LHCN-M2 (cell line): ENCODE data around the gene SYT6. TPM values are rescaled to one million over a fixed set of nuclear protein-coding genes. Genes with fewer than 3 reads are reported as not detected.

Source experiments
- DNase-seq: peaks from one replicate; pipeline ENCODE4 v3.0.0-alpha.2; 2012; ENCODE audit warnings: low read depth
- total RNA-seq: library from RNA; depleted of rRNA; stranded (reverse); fragments of >200 nt; gene quantifications from 2 replicates; pipeline ENCODE4 v1.2.3, GENCODE V29; 2014

SYT6 gene
- total RNA-seq, 1 experiment from 2014 or later, result 1.7 TPM

DNA sequence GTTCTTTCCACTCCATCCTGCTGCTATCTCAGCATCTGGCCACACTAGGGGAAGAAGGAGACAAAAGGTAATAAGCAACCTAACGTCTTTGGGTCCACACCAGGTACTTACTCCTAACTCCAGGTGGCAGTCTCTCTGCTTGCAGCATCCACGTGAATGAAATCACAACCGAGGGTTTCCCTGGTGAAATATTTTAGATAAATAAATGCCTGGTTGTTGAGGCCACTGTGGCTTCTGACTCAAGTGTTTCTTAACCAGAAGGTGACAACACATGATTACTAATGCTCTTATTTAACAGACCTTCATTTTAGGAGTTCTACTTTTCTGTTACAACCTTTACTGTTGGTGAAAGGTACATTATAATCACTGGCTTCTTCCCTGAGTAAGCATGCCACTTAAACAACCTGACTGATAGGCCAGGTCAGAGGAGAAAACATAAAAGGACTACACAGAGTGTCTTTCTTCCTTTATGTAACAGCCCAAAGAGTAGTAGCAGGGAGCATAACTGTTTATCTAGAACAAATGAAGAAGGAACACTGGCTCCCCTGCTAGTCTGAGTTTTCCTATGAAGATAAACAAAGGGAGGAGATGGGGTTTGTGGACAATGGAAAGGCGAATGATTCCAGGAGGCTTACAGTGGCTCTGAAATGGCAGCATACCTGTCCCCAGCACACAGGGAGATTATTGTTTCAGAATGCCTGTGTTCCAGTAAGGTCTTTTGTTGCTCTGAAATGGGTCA, 59.9 kb downstream of the SYT6 start:
- DNase-seq, result peak; percentile 65

GRCh38 chr1:114092186-114093062, 61.2 kb downstream of the SYT6 start:
- DNase-seq, result no peak

GRCh38 chr1:114091711-114092110, 62.0 kb downstream of the SYT6 start:
- DNase-seq, result no peak

DNA sequence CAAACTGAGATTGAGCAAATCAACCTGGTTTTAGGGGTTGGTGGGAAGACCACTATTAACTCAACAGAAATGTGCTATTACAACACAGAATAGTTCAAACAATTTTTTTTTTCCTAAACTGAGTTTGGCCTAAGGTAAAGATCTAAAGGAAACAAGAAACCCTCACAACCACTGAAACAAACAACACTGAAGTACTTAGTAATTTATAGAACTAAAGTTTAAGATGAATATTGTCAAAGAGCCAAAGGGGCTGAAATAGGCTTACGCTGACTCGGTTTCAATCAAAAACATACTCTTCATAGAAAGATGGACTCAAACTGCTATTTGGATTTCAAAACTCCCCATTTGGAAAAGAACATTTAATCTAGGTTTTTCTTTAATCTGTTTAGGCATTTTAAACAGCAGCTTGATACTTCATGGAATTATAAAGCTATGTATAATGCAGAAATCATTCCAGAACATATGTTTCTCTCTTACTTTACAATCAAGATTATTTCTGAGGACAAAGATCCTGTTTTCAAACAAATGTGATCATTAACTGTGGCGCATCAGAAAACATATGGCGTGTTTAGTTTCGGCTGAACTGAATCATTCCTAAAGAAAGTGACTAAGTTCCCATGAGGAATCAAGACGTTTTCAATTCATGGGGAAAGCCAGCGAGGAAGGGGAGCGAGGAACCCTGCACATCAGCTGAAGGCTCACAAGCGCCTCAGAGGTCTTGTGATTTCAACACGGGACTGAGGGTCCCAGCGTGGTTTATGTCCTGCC, 62.7 kb downstream of the SYT6 start:
- DNase-seq, result no peak

DNA sequence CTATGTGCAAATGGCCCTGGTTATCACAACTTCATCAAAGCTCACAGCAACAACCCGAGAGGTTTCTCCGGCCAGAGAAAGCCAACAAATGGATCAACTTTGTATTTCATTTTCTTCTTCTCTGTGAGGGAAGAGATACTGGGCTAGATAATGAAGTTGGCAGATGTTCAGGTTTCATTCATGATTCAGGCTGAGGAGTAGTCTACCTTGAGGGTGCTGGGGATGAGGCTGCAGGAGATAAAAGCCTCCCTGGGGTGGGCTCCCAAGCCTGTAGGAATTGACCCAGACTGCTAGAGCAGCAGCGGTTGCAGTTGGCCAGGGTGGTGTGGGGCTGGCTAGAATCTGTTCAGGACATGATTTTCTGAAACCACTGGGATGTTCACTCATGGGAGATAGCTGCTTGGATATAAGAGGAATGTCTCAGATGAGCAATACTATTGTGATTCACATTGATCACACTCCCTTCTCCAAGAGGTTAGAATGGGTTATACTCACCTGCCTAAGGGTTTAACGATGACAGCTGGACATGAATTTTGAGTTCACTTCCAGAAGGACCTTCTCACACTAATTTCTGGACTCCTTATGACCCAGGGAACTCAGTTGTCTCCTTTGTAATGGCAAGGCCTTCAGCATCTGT, 64.0 kb downstream of the SYT6 start:
- no peak for DNase-seq

GRCh38 chr1:114088392-114089299, 65.0 kb downstream of the SYT6 start:
- DNase-seq, result no peak

DNA sequence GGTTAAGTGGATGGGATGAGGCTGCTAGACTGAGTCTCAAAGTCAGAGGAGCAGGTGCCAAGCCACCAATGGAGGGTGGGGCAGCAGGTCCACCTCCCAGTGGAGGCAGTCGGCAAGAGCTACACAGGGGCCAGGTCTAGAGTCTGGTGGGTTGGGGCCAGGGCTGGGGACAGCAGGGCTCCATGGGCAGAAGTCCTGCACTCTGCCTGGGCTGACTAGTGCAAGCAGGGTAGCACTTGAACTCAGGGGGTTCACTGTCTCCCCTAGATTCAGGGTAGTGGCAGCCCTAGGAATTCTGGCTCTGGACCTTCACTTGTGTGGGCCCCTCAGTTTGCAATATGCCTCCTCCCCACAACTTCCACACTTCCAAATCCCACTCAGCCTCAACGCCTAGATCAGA, 66.2 kb downstream of the SYT6 start:
- no peak for DNase-seq

- no peak for DNase-seq
These were observed 66.9 kb downstream of the SYT6 start for GRCh38 chr1:114086601-114087368.

DNA sequence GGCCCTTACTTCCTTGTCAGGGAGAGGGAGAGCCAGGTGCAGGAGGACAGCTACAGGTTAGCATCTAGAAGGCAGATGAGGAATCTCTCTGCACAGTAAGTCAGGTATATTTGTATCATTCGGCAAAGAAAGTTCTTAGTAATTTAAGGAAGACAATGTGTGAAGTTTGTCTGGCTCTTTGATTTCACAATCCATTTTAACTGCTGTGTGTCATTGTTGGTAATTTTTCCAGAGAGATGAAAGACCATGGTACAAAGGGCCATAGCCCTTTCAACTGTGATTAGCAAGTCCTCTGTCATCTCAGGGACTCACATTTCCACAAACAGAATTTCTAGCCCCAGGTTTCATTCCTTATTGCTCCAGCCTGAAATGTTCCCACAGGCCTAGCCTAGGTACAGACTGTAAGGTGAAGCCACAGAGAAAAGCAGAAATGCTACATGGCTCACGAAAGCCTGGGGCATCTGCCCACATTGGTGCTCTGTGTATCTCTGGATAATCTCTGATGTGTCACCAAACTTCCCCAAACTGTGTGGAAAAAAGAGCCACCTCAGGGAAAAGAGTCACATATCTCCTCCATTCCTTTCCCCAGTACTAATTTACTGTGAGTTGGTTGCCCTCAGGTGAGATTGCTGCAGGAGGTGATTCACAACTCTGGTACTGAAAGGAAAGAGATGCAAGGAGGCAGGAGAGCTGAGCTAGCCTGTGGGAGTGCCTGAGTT, 70.6 kb downstream of the SYT6 start:
- no peak for DNase-seq

- no peak for DNase-seq
These were observed 71.4 kb downstream of the SYT6 start for GRCh38 chr1:114082304-114082630.

- no peak for DNase-seq
These were observed 72.0 kb downstream of the SYT6 start for GRCh38 chr1:114081437-114082303.

DNA sequence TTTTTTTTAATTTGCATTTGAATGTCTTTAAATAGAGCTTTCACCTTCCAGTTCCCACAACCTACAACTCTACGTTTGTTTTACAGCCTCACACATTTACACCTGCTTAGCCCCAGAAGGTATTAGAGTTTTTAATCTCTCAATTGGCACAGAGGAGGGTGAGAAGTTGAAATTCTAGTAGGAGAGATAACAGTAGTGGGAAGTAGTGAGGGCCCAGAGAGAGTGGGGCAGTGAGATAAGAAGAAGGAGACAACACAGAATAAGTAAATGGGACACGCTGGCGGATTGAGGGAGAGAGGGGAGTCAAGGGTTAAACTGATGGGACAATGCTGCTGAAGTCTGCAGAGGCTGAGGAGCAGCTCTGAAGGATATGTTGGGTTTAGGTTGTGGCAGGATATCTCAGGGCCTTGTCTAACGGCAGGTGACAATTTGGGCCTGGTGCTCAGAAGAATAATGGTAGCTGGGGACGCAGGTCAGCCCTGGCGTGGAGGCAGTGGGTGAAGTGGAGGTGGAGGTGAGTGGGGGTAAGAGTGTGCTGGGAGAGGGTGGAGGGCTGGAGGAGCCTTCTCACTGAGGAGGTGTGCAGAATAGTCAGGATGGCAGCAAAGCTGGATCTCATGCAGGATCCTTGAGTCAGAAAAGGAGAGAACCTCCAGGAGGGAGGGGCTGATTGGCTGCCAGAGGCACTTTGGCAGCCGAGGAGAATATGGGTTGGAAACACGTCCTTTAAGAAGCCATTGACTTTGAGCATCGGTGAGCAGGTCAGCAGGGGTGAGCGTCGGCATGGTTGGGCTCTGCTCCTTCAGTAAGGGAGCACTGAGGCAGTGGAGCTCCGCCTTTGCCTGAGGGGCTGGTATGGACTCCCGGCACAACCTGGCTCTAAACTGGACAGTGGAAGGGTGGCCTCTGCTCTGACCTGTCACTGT, 72.9 kb downstream of the SYT6 start:
- DNase-seq, result no peak

GRCh38 chr1:114079596-114080190, 74.0 kb downstream of the SYT6 start:
- no peak for DNase-seq

DNA sequence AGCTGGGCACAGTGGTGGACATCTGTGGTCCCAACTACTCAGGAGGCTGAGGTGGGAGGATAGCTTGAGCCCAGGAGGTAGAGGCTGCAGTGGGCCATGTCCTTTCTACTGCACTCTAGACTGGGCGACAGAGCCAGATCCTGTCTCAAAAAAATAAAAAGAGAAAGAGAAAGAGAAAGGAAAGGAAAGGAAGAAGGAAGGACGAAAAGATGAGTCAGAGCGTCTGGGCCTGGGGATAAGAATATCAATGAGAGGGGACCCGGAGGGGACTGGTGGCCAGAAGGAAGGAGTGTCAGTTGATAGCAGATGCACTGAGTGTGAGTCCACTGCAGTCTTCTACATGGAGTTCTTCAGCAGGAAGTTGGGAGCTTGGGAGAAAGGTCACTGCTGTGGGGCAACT, 75.6 kb downstream of the SYT6 start:
- no peak for DNase-seq

DNA sequence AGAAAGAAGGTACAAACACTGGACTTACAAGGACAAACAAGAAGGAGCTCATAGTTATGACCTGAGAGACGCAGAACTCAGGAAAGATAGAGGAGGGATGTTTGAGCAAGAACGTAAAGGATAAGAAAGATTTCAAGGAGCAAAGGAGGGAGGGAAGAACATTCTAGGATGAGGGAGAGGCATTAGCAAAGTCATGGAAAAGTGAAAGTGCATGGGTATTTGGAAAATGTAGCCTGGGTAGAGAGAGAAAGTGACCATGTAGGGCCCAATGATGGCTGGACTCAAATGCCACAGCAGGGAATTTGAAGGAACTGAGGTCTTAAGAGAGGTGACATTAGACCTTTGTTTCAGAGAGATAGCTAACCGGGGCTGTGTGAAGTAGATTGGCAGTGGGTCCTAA, 76.5 kb downstream of the SYT6 start:
- no peak for DNase-seq

DNA sequence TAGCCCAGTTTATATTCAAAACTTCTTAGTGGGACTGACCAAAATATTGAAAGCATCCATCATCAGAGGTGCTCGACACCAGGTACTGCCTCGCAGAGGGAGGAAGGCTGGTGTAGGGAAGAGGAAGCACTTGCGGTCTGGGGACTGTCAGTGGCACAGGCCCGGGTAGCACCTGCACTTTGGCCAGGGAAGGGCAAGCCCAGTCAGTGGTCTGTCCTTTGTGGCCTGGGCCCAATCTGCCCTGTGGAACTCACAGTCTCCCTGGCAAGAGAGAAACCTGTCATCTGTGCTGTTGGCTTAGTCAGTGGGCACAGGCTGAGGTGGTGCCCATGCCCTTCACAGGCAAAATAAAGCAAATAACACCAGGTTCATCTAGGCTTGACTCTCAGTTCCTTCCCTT, 77.4 kb downstream of the SYT6 start:
- DNase-seq, result no peak
